Suprapubic skin (tissue), 4 donors: ENCODE results near the gene IPO13.

Source experiments
- POLR2A ChIP-seq, 2 donors: fragments of 450-650 bp; IDR thresholded peaks; one replicate each; pipeline ENCODE4 v1.6.1; 2017; ENCODE audit warnings: antibody characterized with exemption in 2 of 2, mild to moderate bottlenecking in 2 of 2, moderate library complexity in 2 of 2
- POLR2AphosphoS5 ChIP-seq, 3 donors: sonication (generic); formaldehyde crosslinking; IDR thresholded peaks; one replicate each; pipeline ENCODE4 v1.6.1; 2017; ENCODE audit warnings: antibody characterized with exemption in 3 of 3
- TF ChIP-seq, protein P1 (sequence below), 2 donors: fragments of 200-600 bp in 1 of 2; fragments of 450-650 bp in 1 of 2; sonication (generic) in 1 of 2; IDR thresholded peaks; one replicate each; pipeline ENCODE4 v1.5.1; 2016 to 2019; ENCODE audit warnings: antibody characterized with exemption in 2 of 2, mild to moderate bottlenecking in 1 of 2, moderate library complexity in 1 of 2

DNA sequence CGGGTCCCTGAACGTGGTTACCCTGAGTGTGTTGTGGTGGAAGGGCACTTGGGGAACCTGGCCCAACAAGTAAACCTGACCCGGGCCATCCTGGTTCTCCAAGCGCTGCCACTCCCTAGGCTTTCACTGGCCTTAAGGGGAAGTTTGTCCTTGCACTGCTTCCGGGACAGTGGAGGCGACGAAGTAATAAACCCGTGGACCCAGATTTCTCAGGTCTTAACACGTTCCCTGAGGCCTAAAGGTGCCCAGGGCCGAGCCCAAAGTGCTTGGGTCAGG, 44.4 kb downstream of the IPO13 start:
- TF ChIP-seq, protein P1, sequence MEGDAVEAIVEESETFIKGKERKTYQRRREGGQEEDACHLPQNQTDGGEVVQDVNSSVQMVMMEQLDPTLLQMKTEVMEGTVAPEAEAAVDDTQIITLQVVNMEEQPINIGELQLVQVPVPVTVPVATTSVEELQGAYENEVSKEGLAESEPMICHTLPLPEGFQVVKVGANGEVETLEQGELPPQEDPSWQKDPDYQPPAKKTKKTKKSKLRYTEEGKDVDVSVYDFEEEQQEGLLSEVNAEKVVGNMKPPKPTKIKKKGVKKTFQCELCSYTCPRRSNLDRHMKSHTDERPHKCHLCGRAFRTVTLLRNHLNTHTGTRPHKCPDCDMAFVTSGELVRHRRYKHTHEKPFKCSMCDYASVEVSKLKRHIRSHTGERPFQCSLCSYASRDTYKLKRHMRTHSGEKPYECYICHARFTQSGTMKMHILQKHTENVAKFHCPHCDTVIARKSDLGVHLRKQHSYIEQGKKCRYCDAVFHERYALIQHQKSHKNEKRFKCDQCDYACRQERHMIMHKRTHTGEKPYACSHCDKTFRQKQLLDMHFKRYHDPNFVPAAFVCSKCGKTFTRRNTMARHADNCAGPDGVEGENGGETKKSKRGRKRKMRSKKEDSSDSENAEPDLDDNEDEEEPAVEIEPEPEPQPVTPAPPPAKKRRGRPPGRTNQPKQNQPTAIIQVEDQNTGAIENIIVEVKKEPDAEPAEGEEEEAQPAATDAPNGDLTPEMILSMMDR (IDR thresholded peaks at IDR 0.05) = no peak
- TF ChIP-seq POLR2AphosphoS5 (IDR thresholded peaks at IDR 0.05) = no peak
- no peak for TF ChIP-seq POLR2A (IDR thresholded peaks at IDR 0.05)
